H9 (cell line): ENCODE data around the gene PLD5. TPM values are rescaled to one million over a fixed set of nuclear protein-coding genes. Genes with fewer than 3 reads are reported as not detected.
"Not testable (repeated sequence)": the region's sequence is repeated elsewhere in the genome, so short reads cannot be mapped to it uniquely, and the experiment has no call there.

Experiments used
- DNase-seq: peaks from one replicate; pipeline ENCODE4 v3.0.0-alpha.2; 2017
- H2AFZ ChIP-seq: one replicate; pipeline ENCODE4 v1.6.1; 2013; ENCODE audit warnings: mild to moderate bottlenecking, low read length, control low read depth, moderate library complexity
- H2AK5ac ChIP-seq: 2 replicates; pipeline ENCODE4 v1.6.1; 2013; ENCODE audit warnings: low read length, control low read depth, mixed read lengths; ENCODE audit not compliant: insufficient read length
- H2BK120ac ChIP-seq: one replicate; pipeline ENCODE4 v1.6.1; 2013; ENCODE audit warnings: low read depth, mild to moderate bottlenecking, low read length, control low read depth, inconsistent platforms; ENCODE audit not compliant: poor library complexity, severe bottlenecking
- H2BK12ac ChIP-seq: 2 replicates; pipeline ENCODE4 v1.6.1; 2013; ENCODE audit warnings: low read length, control low read depth, mixed read lengths, low read depth; ENCODE audit not compliant: insufficient read length
- H2BK15ac ChIP-seq: 2 replicates; pipeline ENCODE4 v1.6.1; 2013; ENCODE audit warnings: low read depth, low read length, control low read depth
- H2BK20ac ChIP-seq: one replicate; pipeline ENCODE4 v1.6.1; 2013; ENCODE audit warnings: low read depth, mild to moderate bottlenecking, low read length, control low read depth, inconsistent platforms; ENCODE audit not compliant: poor library complexity, severe bottlenecking
- H2BK5ac ChIP-seq: 2 replicates; pipeline ENCODE4 v1.6.1; 2013; ENCODE audit warnings: low read length, control low read depth, mixed read lengths; ENCODE audit not compliant: insufficient read length
- H3K14ac ChIP-seq: 2 replicates; pipeline ENCODE4 v1.6.1; 2013; ENCODE audit warnings: low read length, control low read depth; ENCODE audit not compliant: insufficient read depth
- H3K18ac ChIP-seq: 2 replicates; pipeline ENCODE4 v1.6.1; 2013; ENCODE audit warnings: low read depth, mild to moderate bottlenecking, mixed read lengths, low read length, control low read depth; ENCODE audit not compliant: insufficient read length
- H3K23ac ChIP-seq: 2 replicates; pipeline ENCODE4 v1.6.1; 2013; ENCODE audit warnings: low read length, control low read depth, mixed read lengths, low read depth; ENCODE audit not compliant: insufficient read length
- H3K23me2 ChIP-seq: 2 replicates; pipeline ENCODE4 v1.6.1; 2013; ENCODE audit warnings: low read depth, mild to moderate bottlenecking, mixed read lengths, low read length, control low read depth; ENCODE audit not compliant: insufficient read length, poor library complexity, severe bottlenecking
- H3K27ac ChIP-seq: 2 replicates; pipeline ENCODE4 v1.5.1; 2013; ENCODE audit warnings: low read length, control low read depth, mixed read lengths, low read depth; ENCODE audit not compliant: insufficient read length
- H3K27me3 ChIP-seq: 2 replicates; pipeline ENCODE4 v1.6.1; 2013; ENCODE audit warnings: low read length, control low read depth, inconsistent platforms; ENCODE audit not compliant: insufficient read depth
- H3K4ac ChIP-seq: 2 replicates; pipeline ENCODE4 v1.6.1; 2013; ENCODE audit warnings: low read depth, mild to moderate bottlenecking, control low read depth, inconsistent platforms, low read length, moderate library complexity
- H3K4me1 ChIP-seq: 2 replicates; pipeline ENCODE4 v1.6.1; 2013; ENCODE audit warnings: low read length, control low read depth, inconsistent platforms; ENCODE audit not compliant: insufficient read depth
- H3K4me2 ChIP-seq: 2 replicates; pipeline ENCODE4 v1.6.1; 2013; ENCODE audit warnings: low read length, control low read depth, mixed read lengths; ENCODE audit not compliant: insufficient read length, insufficient read depth
- H3K56ac ChIP-seq: 2 replicates; pipeline ENCODE4 v1.6.1; 2013; ENCODE audit warnings: low read depth, mild to moderate bottlenecking, mixed read lengths, low read length, control low read depth; ENCODE audit not compliant: insufficient read length
- H3K79me1 ChIP-seq: 2 replicates; pipeline ENCODE4 v1.6.1; 2013; ENCODE audit warnings: low read depth, mild to moderate bottlenecking, moderate library complexity, low read length, control low read depth, inconsistent platforms; ENCODE audit not compliant: insufficient read depth, poor library complexity, severe bottlenecking
- H3K79me2 ChIP-seq: 2 replicates; pipeline ENCODE4 v1.6.1; 2013; ENCODE audit warnings: low read length, control low read depth, inconsistent platforms; ENCODE audit not compliant: insufficient read depth
- H3K9ac ChIP-seq: 2 replicates; pipeline ENCODE4 v1.6.1; 2013; ENCODE audit warnings: low read length, control low read depth, mixed read lengths; ENCODE audit not compliant: insufficient read length; ENCODE audit errors: extremely low read depth
- H3K9me3 ChIP-seq: one replicate; pipeline ENCODE4 v1.6.1; 2013; ENCODE audit warnings: low read depth, low read length, inconsistent platforms; ENCODE audit not compliant: control insufficient read depth
- H3T11ph ChIP-seq: one replicate; pipeline ENCODE4 v1.6.1; 2013; ENCODE audit warnings: mild to moderate bottlenecking, low read length, control low read depth, inconsistent platforms
- H4K20me1 ChIP-seq: one replicate; pipeline ENCODE4 v1.6.1; 2013; ENCODE audit not compliant: control insufficient read depth, insufficient read length, insufficient read depth
- H4K5ac ChIP-seq: 2 replicates; pipeline ENCODE4 v1.6.1; 2013; ENCODE audit warnings: low read depth, mild to moderate bottlenecking, mixed read lengths, low read length, control low read depth; ENCODE audit not compliant: insufficient read length
- H4K8ac ChIP-seq: replicated peaks from 2 replicates; pipeline ENCODE4 v1.6.1; 2013; ENCODE audit warnings: low read length, control low read depth, mixed read lengths, low read depth; ENCODE audit not compliant: insufficient read length
- H4K91ac ChIP-seq: 2 replicates; pipeline ENCODE4 v1.6.1; 2013; ENCODE audit warnings: low read depth, mild to moderate bottlenecking, moderate library complexity, mixed read lengths, low read length, control low read depth; ENCODE audit not compliant: insufficient read length
- H3K27ac Mint-ChIP-seq, 3 experiments: 2 replicates in 2 of 3; 3 replicates in 1 of 3; pipeline ENCODE4 v1.8.0; 2020 to 2021; ENCODE audit warnings: mixed read lengths in 3 of 3, mild to moderate bottlenecking in 1 of 3, moderate library complexity in 1 of 3
- H3K27me3 Mint-ChIP-seq: 2 replicates; pipeline ENCODE4 v1.8.0; 2021; ENCODE audit warnings: low read depth, mild to moderate bottlenecking, moderate library complexity, mixed read lengths
- H3K36me3 Mint-ChIP-seq, 3 experiments: 2 replicates in 2 of 3; 3 replicates in 1 of 3; pipeline ENCODE4 v1.8.0; 2020 to 2021; ENCODE audit warnings: low read depth in 3 of 3, mixed read lengths in 3 of 3; ENCODE audit not compliant: insufficient read depth in 1 of 3
- H3K4me1 Mint-ChIP-seq, 2 experiments: 2 replicates each; pipeline ENCODE4 v1.8.0; 2020; ENCODE audit warnings: mixed read lengths in 2 of 2
- H3K4me3 Mint-ChIP-seq, 2 experiments: 2 replicates in 1 of 2; 3 replicates in 1 of 2; pipeline ENCODE4 v1.8.0; 2020 to 2021; ENCODE audit warnings: mild to moderate bottlenecking in 2 of 2, mixed read lengths in 2 of 2, moderate library complexity in 1 of 2
- H3K9me3 Mint-ChIP-seq, 2 experiments: 2 replicates in 1 of 2; 3 replicates in 1 of 2; pipeline ENCODE4 v1.8.0; 2020; ENCODE audit warnings: mild to moderate bottlenecking in 2 of 2, mixed read lengths in 2 of 2, moderate library complexity in 1 of 2
- WGBS: extraction: QIAGEN DNeasy Blood & Tissue Kit; methylation state at CpG from one replicate; pipeline ENCODE4 v1.1.7; 2013; ENCODE audit warnings: missing lambda C conversion rate, low lambda C conversion rate, mixed read lengths; ENCODE audit not compliant: insufficient read length; ENCODE audit errors: extremely low coverage; 5-methylcytosine and 5-hydroxymethylcytosine counted together
- total RNA-seq: library from RNA; stranded (reverse); gene quantifications from 2 replicates; pipeline ENCODE4 v1.2.1, GENCODE V29; 2021

Gene PLD5
- total RNA-seq, 1 experiment from 2014 or later = 5.2 TPM

DNA sequence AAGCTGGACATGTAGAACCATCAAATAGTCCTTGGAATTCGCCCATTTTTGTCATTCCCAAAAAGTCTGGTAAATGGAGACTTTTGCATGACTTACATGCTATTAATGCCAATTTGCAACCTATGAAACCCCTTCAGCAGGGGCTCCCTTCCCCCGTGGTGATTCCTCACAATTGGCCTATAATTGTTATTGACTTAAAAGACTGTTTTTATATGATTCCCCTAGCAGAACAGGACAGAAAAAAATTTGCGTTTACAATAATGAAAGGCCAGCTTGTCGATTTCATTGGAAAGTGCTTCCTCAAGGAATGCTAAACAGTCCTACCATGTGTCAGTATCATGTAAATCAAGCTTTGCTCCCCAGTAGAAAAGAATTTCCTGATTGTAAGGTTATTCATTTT lies 311.5 kb downstream of the PLD5 start:
- H2AFZ ChIP-seq, H3K18ac ChIP-seq, H3K27ac ChIP-seq, H2BK12ac ChIP-seq, H4K91ac ChIP-seq, H2BK15ac ChIP-seq, H3T11ph ChIP-seq, H3K79me2 ChIP-seq, H4K5ac ChIP-seq, H2BK5ac ChIP-seq, H2BK120ac ChIP-seq, H3K4me1 ChIP-seq, H3K23ac ChIP-seq, DNase-seq, H2AK5ac ChIP-seq, H2BK20ac ChIP-seq, H4K20me1 ChIP-seq, H3K9me3 ChIP-seq, H4K8ac ChIP-seq, H3K14ac ChIP-seq, H3K56ac ChIP-seq, H3K27me3 ChIP-seq, H3K79me1 ChIP-seq, H3K4ac ChIP-seq, H3K9ac ChIP-seq, H3K23me2 ChIP-seq, H3K4me2 ChIP-seq: not testable (repeated sequence)
- Mint-ChIP-seq H3K27ac (peak overlapping the region in 2 of 3 experiments; percentile 80 to 90; a peak in 5 of 7 replicates), H3K4me3 (peak overlapping the region in 1 of 2 experiments; percentile 39; a peak in 2 of 5 replicates), H3K9me3 (peaks cover 40 to 42% of the 10 kb centered on the region in 2 experiments), H3K4me1 (peaks cover 62% of the 10 kb centered on the region in 2 experiments), H3K36me3 (peaks cover 30 to 40% (median 36%) of the 10 kb centered on the region in 3 experiments), H3K27me3 (peaks cover 16% of the 10 kb centered on the region)
- no CpG with 5 or more reads among the region's 4 CpGs for WGBS
